ENCODE results near the gene HGFAC. TPM values are rescaled to one million over a fixed set of nuclear protein-coding genes. Genes with fewer than 3 reads are reported as not detected.

Gene HGFAC
- total and polyA plus RNA-seq, 5 donors: 0.14 to 0.62 (median 0.31) TPM; not detected in 1

DNA sequence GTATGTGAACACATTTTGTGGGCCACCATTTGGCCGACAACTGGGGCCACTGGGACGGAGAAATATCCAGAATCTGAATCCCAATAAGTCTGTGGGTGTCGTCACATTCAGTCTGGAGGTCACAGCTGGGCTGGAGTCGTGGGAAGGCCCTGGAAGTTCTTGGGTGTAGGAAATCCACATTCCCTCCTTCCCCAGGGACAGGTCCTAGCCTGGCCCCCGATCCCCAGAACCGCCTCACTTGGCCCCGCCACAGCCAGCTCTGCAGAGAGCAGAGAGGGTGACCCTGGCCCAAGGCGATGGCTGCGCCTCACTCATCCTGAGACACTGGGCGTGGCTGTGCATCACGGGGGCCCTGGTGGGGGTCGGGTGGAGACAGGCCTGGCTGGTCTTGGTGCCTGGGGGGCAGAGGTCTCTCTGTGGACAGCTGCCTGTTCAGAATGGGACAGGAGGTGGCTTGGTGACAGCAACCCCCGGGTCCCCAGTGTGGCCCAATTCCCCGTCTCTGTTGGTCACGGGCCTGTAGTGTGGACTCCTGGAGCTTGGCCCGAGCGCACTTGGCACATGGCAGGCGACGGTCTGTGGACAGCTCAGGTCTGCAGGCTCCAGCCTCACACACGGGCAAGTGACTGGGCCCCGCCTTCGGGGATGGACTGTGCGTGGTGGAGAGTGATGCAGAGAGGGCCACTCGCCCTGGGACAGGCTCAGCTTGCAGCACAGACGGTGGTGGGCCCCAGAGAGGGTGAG lies 37.8 kb downstream of the HGFAC start:
- Histone ChIP-seq H3K9me3 (ENCODE audit: control insufficient read depth, low read length) (no peaks in the 10 kb centered on the region), H3K27ac (ENCODE audit: low read length) (peak overlapping the region; percentile 38), H3K4me1 (ENCODE audit: control insufficient read depth, insufficient read depth, low read length) (peaks cover 2% of the 10 kb centered on the region), H3K27me3 (ENCODE audit: control insufficient read depth, insufficient read depth) (no peaks in the 10 kb centered on the region), H3K4me3 (ENCODE audit: low read length) (no peak overlapping the region)
- WGBS: 71% methylated on average over 25 of the region's 25 CpGs
- DNase-seq: peak; percentile 45 to 81 (median 62)
- peak; percentile 2 to 14 for ATAC-seq
- intact Hi-C loops (cut with DNase I): no loop called here

DNA sequence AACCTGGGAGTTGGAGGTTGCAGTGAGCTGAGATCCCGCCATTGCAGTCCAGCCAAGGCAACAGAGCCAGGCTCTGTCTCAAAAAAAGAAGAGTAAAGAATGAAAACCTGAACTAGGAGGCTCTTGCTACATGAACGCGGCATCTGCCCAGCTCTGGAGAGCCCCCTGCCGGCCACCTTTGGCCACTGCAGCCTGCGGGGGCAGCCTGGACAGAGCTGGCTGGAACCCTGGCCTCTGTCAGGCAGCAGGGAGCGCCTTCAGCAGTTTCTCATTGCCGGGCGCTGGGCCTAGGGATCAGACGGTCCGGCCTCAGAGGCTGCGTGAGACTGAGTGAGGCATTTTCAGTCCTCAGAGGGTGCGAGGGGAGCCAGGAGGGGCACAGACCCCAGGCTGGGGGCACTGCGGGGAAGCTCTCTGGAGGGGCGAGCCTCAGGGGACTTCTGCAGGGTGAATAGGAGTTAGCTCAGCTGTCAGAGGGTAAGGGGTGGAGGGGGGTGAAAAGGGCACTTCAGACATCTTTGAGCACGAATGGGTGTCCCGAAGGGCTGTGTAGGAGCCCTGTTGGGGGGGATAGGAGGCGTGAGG lies 38.9 kb downstream of the HGFAC start:
- Histone ChIP-seq H3K27me3 (ENCODE audit: control insufficient read depth, insufficient read depth) (no peaks in the 10 kb centered on the region), H3K9me3 (ENCODE audit: control insufficient read depth, low read length) (no peaks in the 10 kb centered on the region), H3K4me3 (ENCODE audit: low read length) (no peak overlapping the region), H3K4me1 (ENCODE audit: control insufficient read depth, insufficient read depth, low read length) (peaks cover 5% of the 10 kb centered on the region), H3K27ac (ENCODE audit: low read length) (peak overlapping the region; percentile 88)
- ATAC-seq: peak; percentile 3 to 6
- peak; percentile 71 to 93 (median 91) for DNase-seq
- intact Hi-C loops (cut with DNase I): no loop called here
- 15% methylated on average over 17 of the region's 17 CpGs for WGBS

DNA sequence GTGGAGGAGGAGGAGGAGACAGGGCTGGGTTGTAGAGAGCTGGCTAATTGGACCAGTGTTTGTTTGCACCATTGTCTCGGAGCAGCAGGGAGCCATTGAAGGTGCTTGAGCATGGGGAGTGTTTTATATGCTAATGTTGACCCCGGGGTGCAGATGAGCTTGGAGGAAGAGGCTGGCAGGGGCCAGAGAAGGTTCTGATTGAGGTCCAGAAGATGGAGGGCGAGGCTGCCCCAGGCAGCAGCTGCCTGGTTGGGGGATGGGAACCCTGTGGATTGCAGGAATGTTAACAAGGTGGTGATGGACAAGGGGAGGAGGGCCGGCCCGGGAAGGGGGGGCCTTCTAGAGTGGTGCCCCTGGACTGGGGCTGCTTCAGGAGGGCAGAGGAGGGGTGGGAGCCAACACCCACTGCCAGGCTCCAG lies 39.4 kb downstream of the HGFAC start:
- WGBS: 42% methylated on average over 5 of the region's 5 CpGs
- Histone ChIP-seq H3K9me3 (ENCODE audit: control insufficient read depth, low read length) (no peaks in the 10 kb centered on the region), H3K27ac (ENCODE audit: low read length) (peak overlapping the region; percentile 88), H3K4me1 (ENCODE audit: control insufficient read depth, insufficient read depth, low read length) (peaks cover 5% of the 10 kb centered on the region), H3K4me3 (ENCODE audit: low read length) (no peak overlapping the region), H3K27me3 (ENCODE audit: control insufficient read depth, insufficient read depth) (no peaks in the 10 kb centered on the region)
- DNase-seq (peak in 2 of 3 donors; percentile 30 to 74), ATAC-seq (no peak)
- intact Hi-C loops (cut with DNase I): no loop called here

DNA sequence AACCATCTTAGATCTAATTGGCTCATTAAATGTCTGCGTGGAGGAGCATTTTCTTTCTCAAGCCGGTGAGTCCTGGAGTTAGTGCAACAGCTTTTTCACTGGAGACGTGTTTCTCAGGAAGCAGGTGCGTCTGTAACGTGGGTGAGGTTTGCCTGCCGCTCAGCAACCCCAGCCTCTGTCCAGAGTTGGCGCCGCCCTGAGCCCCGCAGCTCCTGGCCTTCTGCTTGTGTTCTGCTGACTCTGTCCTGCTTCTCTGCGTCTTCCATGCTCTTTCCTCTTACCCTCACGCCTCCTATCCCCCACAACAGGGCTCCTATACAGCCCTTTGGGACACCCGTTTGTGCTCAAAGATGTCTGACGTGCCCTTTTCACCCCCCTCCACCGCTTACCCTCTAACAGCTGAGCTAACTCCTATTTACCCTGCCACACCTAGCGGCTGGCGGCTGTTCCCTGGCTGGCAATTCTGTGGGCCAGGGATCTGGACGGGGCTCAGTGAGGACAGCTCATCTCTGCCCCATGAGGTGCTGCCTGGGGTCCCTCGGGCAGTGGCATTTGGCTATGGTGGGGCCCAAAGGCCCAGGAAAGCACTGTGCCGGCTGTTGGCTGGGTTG lies 40.1 kb downstream of the HGFAC start:
- DNase-seq (peak in 1 of 3 donors; percentile 50), ATAC-seq (no peak)
- Histone ChIP-seq H3K27ac (ENCODE audit: low read length) (peak overlapping the region; percentile 88), H3K9me3 (ENCODE audit: control insufficient read depth, low read length) (no peaks in the 10 kb centered on the region), H3K4me3 (ENCODE audit: low read length) (no peak overlapping the region), H3K4me1 (ENCODE audit: control insufficient read depth, insufficient read depth, low read length) (peaks cover 5% of the 10 kb centered on the region), H3K27me3 (ENCODE audit: control insufficient read depth, insufficient read depth) (no peaks in the 10 kb centered on the region)
- 68% methylated on average over 19 of the region's 19 CpGs for WGBS
- intact Hi-C loops (cut with DNase I): no loop called here

DNA sequence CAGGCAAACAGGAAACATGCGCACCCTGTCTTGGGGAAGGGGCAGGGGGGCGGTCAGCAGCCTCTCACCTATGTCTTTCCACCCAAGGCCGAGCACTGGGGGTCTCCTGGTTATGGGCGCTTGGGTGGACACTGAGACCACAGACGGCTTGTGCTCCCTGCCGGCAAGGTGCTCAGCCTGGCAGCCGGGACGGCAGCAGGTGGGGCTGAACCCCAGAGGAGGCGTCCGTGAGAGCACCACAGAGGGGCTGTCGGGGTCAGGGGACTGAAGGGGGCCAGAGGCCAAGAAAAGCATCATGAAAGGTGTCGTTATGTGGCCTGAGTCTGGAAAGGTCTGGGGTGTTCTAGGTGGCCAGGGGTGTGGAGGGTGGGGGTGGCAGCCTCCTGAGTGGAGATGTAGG lies 40.9 kb downstream of the HGFAC start:
- Histone ChIP-seq H3K27ac (ENCODE audit: low read length) (peak overlapping the region; percentile 88), H3K4me3 (ENCODE audit: low read length) (no peak overlapping the region), H3K9me3 (ENCODE audit: control insufficient read depth, low read length) (no peaks in the 10 kb centered on the region), H3K4me1 (ENCODE audit: control insufficient read depth, insufficient read depth, low read length) (peaks cover 5% of the 10 kb centered on the region), H3K27me3 (ENCODE audit: control insufficient read depth, insufficient read depth) (no peaks in the 10 kb centered on the region)
- DNase-seq (peak in 2 of 3 donors; percentile 29 to 44), ATAC-seq (no peak)
- intact Hi-C loops (cut with DNase I): no loop called here
- WGBS: 85% methylated on average over 12 of the region's 12 CpGs

DNA sequence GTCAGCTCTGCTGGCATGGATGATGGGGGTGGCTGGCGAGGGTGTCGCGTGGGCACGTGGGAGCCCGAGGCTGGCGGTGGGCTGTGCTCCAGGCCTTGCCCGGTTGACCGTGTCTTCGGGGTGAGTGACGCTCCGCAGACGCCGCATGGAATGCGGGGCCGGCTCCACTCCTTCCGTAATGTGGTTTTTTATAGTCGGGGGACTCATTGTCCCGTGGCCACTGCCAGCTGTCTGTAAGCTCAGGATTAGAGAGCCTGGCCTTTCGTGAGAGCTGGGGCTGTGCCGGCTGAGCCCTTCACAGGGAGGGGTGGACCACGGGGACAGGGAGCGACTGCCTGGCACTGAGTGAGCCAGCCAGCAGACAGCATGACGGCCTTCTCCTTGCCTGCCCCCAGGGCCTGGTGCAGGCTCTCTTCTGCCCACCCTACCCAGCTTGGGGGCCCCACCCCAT lies 41.7 kb downstream of the HGFAC start:
- H3K27ac ChIP-seq (ENCODE audit: low read length): peak overlapping the region; percentile 90
- ATAC-seq: peak; percentile 72 to 75
- peak; percentile 71 to 89 (median 87) for DNase-seq
- no peaks in the 10 kb centered on the region for H3K27me3 ChIP-seq (ENCODE audit: control insufficient read depth, insufficient read depth)
- 23% methylated on average over 23 of the region's 23 CpGs for WGBS
- H3K4me1 ChIP-seq (ENCODE audit: control insufficient read depth, insufficient read depth, low read length): peaks cover 5% of the 10 kb centered on the region
- intact Hi-C loops (cut with DNase I): no loop called here
- H3K9me3 ChIP-seq (ENCODE audit: control insufficient read depth, low read length): no peaks in the 10 kb centered on the region
- no peak overlapping the region for H3K4me3 ChIP-seq (ENCODE audit: low read length)

DNA sequence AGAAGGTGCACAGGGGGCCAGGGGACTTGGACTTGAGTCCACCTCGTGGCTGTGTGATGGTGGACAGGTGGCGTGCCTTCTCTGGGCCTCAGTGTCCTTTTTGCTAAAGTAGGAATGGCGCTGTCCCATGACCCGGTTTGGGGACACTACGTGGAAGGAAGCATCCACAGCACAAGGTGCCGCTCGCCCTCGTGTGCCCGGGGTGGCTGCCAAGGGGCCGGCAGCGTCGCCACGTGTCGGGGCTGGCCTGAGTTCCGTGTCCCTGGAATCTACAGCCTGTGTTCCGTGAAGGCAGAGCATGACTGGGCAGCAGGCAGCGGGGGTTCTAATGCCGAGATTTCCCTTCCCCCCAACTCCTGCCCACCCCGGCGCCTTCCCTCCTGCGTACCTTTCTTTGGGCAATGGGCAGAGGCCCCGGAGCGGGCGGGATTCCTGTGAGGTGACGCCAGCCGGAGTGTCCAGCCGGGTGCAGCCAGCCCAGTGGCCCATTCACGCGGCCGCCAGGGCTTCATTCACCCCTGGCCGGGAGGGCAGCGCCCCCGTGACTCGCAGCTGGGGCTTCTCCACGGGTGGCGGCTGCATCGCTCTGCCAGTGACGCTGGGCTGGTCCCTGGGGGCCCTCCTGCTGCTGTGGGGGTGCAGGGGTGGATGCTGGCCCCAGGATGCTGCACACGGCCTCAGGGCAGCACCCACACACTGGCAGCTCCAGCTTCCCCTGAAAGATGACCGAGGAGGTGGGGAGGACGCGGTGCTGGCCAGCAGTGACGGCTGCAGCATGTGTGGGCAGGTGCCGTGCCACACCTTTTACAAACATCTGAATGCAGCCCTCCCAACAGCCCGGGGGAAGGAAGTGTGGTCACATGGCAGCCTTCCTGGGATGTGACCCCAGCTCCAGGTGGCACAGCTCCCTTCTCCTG lies 42.5 kb downstream of the HGFAC start:
- WGBS: 44% methylated on average over 45 of the region's 45 CpGs
- peaks cover 5% of the 10 kb centered on the region for H3K4me1 ChIP-seq (ENCODE audit: control insufficient read depth, insufficient read depth, low read length)
- intact Hi-C loops (cut with DNase I): no loop called here
- no peaks in the 10 kb centered on the region for H3K27me3 ChIP-seq (ENCODE audit: control insufficient read depth, insufficient read depth)
- H3K4me3 ChIP-seq (ENCODE audit: low read length): no peak overlapping the region
- H3K9me3 ChIP-seq (ENCODE audit: control insufficient read depth, low read length): no peaks in the 10 kb centered on the region
- DNase-seq (peak; percentile 69 to 89 (median 88)), ATAC-seq (peak; percentile 57 to 66)
- peak overlapping the region; percentile 90 for H3K27ac ChIP-seq (ENCODE audit: low read length)

DNA sequence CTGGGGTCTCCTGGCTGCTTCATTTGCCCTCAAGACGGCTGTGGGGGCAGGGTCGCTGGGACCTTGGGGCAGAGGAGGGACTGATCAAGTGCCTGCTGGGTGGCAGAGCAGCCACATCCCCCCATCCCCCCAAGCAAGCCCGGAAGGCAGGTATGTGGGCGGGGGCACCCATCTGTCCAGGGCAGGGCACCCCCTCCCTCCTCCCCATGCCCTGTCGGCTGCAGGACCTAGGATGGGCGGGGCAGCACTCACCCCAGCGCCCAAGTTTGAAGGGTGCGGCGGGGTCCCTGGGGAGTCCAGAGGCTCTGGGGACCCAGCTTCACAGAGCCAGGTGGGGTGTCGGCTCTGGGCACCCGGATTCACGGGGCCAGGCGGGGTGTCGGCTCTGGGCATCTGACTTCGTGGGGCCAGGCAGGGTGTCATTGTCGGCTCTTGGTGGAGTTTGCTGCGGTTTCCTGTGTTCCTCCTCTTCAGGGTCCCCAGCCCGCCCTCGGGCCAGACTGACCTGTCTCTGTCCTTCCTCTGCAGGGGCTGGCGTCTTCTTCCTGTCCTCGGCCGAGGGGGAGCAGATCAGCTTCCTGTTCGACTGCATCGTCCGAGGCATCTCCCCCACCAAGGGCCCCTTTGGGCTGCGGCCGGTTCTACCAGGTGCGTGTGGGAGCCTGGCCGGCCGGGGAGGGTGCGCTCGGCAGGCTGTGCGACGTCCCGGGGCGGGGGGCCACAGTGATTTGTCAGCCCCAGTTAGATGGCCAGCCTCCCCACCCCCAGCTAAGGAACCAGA lies 43.4 kb downstream of the HGFAC start:
- no peaks in the 10 kb centered on the region for H3K9me3 ChIP-seq (ENCODE audit: control insufficient read depth, low read length)
- H3K27ac ChIP-seq (ENCODE audit: low read length): peak overlapping the region; percentile 16
- H3K4me1 ChIP-seq (ENCODE audit: control insufficient read depth, insufficient read depth, low read length): peaks cover 5% of the 10 kb centered on the region
- no peaks in the 10 kb centered on the region for H3K27me3 ChIP-seq (ENCODE audit: control insufficient read depth, insufficient read depth)
- peak in 2 of 3 donors; percentile 53 to 62 for DNase-seq
- no peak overlapping the region for H3K4me3 ChIP-seq (ENCODE audit: low read length)
- 37% methylated on average over 36 of the region's 36 CpGs for WGBS
- ATAC-seq: no peak
- intact Hi-C loops (cut with DNase I): no loop called here

DNA sequence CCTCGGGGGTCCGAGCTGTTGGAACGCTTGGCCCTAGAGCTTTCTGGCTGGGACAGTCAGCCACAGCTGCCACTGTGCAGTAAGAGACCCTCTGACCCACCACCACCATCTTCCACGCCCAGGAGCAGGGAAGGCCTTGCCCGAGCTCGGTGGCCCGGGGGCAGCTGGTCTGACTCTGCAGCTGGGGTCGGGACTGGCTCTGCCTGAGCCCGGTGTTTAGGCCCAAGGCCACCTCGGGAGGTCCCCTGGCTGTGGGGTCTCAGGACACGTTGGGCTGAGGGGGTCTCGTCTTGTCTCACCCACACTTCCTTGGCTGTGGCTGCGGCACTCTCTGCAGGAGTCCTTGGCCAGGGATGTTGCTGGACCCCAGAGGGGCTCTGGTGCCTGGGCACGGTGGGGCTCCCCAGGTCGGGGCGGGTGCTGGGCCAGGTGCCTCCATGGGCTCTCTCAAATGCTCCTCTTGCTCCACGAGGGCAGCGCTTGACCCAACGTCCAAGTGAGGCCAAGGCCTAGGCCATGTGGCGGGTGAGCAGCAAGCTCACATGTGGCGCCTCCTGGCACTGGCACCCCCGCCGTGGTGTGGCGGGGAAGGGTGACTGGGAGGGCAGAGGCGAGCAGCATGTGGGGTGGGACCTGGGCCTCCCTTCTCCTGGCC lies 44.2 kb downstream of the HGFAC start:
- DNase-seq (peak in 1 of 3 donors; percentile 62), ATAC-seq (no peak)
- Histone ChIP-seq H3K27me3 (ENCODE audit: control insufficient read depth, insufficient read depth) (no peaks in the 10 kb centered on the region), H3K4me1 (ENCODE audit: control insufficient read depth, insufficient read depth, low read length) (peaks cover 3% of the 10 kb centered on the region), H3K4me3 (ENCODE audit: low read length) (no peak overlapping the region), H3K27ac (ENCODE audit: low read length) (no peak overlapping the region), H3K9me3 (ENCODE audit: control insufficient read depth, low read length) (no peaks in the 10 kb centered on the region)
- intact Hi-C loops (cut with DNase I): no loop called here
- 88% methylated on average over 25 of the region's 25 CpGs for WGBS
